Measurements from ENCODE around the gene ARV1. TPM values are rescaled to one million over a fixed set of nuclear protein-coding genes. Genes with fewer than 3 reads are reported as not detected.
"Not testable (repeated sequence)": the region's sequence is repeated elsewhere in the genome, so short reads cannot be mapped to it uniquely, and the experiment has no call there.

The ARV1 gene
- total and polyA plus RNA-seq, 2 of the 13 experiments (the other 11 are each of a cell fraction or from before 2014, with no cell fraction given): 13.0 to 15.2 TPM

- H3K9me3 ChIP-seq (ENCODE audit: low read length): peaks cover 14% of the 10 kb centered on the region
- H3K9ac ChIP-seq (ENCODE audit: insufficient read depth, low read depth, low read length); BruUV-seq (replicated peaks); DNase-seq (ENCODE audit: low spot score); intact Hi-C loops (cut with micrococcal nuclease; ENCODE audit: unreplicated experiment); POLR2A ChIA-PET; H4K20me1 ChIP-seq (ENCODE audit: insufficient read depth, low read length); H3K4me1 ChIP-seq (ENCODE audit: insufficient read depth, low read length); H3K4me3 ChIP-seq (replicated peaks in 1 of 3; ENCODE audit: insufficient read depth in 1 of 3, low read depth in 2 of 3, low read length in 3 of 3); ATAC-seq; H3K27ac ChIP-seq (ENCODE audit: extremely low read length, insufficient read depth, low read length); H3K79me2 ChIP-seq (ENCODE audit: insufficient read depth, low read length); H3K36me3 ChIP-seq (replicated peaks in 1 of 2; ENCODE audit: control insufficient read depth in 1 of 2, insufficient read depth in 2 of 2, low read length in 2 of 2); CTCF ChIA-PET (ENCODE audit: low intra/inter-chr PET ratio, low total read pairs); H3K4me2 ChIP-seq (ENCODE audit: low read depth, low read length); FAIRE-seq; in situ Hi-C loops (cut with HindIII; ENCODE audit: extremely low pct_ligation_motif_present, low pct_unique_long_range_greater_than_20kb); H2AFZ ChIP-seq (ENCODE audit: low read length): not testable (repeated sequence)
- TF ChIP-seq, protein P1, sequence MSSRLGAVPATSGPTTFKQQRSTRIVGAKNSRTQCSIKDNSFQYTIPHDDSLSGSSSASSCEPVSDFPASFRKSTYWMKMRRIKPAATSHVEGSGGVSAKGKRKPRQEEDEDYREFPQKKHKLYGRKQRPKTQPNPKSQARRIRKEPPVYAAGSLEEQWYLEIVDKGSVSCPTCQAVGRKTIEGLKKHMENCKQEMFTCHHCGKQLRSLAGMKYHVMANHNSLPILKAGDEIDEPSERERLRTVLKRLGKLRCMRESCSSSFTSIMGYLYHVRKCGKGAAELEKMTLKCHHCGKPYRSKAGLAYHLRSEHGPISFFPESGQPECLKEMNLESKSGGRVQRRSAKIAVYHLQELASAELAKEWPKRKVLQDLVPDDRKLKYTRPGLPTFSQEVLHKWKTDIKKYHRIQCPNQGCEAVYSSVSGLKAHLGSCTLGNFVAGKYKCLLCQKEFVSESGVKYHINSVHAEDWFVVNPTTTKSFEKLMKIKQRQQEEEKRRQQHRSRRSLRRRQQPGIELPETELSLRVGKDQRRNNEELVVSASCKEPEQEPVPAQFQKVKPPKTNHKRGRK (CRISPR knock-in tag; IDR thresholded peaks at IDR 0.05): 0 out of 2 replicates have a peak, but pooled peaks have one; percentile 47
- H3K27me3 ChIP-seq (ENCODE audit: control insufficient read depth in 1 of 2, insufficient read depth in 2 of 2, low read length in 2 of 2): peaks cover 1 to 16% of the 10 kb centered on the region in 2 experiments; a peak in 4 of 5 replicates
- WGBS (ENCODE audit: low lambda C conversion rate): 10% methylated on average over 10 of the region's 10 CpGs
These were observed 67.2 kb downstream of the ARV1 start for GRCh38 chr1:231045921-231046729.

- Histone ChIP-seq H3K9ac (ENCODE audit: insufficient read depth, low read depth, low read length) (no peak overlapping the region), H3K4me2 (ENCODE audit: low read depth, low read length) (no peak overlapping the region), H3K9me3 (ENCODE audit: low read length) (peaks cover 14% of the 10 kb centered on the region), H3K4me1 (ENCODE audit: insufficient read depth, low read length) (no peaks in the 10 kb centered on the region), H3K79me2 (ENCODE audit: insufficient read depth, low read length) (no peaks in the 10 kb centered on the region), H3K4me3 (replicated peaks in 1 of 3; ENCODE audit: insufficient read depth in 1 of 3, low read depth in 2 of 3, low read length in 3 of 3) (no peak overlapping the region), H4K20me1 (ENCODE audit: insufficient read depth, low read length) (no peaks in the 10 kb centered on the region), H2AFZ (ENCODE audit: low read length) (no peak overlapping the region), H3K27ac (ENCODE audit: extremely low read length, insufficient read depth, low read length) (no peak overlapping the region), H3K27me3 (ENCODE audit: control insufficient read depth in 1 of 2, insufficient read depth in 2 of 2, low read length in 2 of 2) (peaks cover 1 to 8% of the 10 kb centered on the region in 2 experiments; a peak in 3 of 5 replicates), H3K36me3 (replicated peaks in 1 of 2; ENCODE audit: control insufficient read depth in 1 of 2, insufficient read depth in 2 of 2, low read length in 2 of 2) (no peaks in the 10 kb centered on the region)
- WGBS (ENCODE audit: low lambda C conversion rate): 3% methylated on average over 2 of the region's 2 CpGs
- CTCF ChIA-PET (ENCODE audit: low intra/inter-chr PET ratio, low total read pairs): no interaction called here
- TF ChIP-seq HNRNPK (IDR thresholded peaks at IDR 0.05; ENCODE audit: low read depth, low read length, poor library complexity, severe bottlenecking): peak; percentile 86
- TF ChIP-seq ZNF142 (CRISPR knock-in tag; IDR thresholded peaks at IDR 0.05): no peak
- no peak for ATAC-seq
- POLR2A ChIA-PET: no interaction called here
- FAIRE-seq: no peak
- no peak for DNase-seq (ENCODE audit: low spot score)
- in situ Hi-C loops (cut with HindIII; ENCODE audit: extremely low pct_ligation_motif_present, low pct_unique_long_range_greater_than_20kb): no loop called here
- intact Hi-C loops (cut with micrococcal nuclease; ENCODE audit: unreplicated experiment): no loop called here
- no TSS peak for BruUV-seq (replicated peaks)
These were observed 68.0 kb downstream of the ARV1 start for GRCh38 chr1:231046730-231047395.

Measured in HepG2 (cell line).